GM18519 (cell line): ENCODE data around the gene IMPDH2.

Experiments
- ATAC-seq: cut with Tn5 transposase; IDR thresholded peaks from one replicate; pipeline ENCODE4 v1.9.1; 2021; ENCODE audit warnings: mild to moderate bottlenecking, moderate library complexity; ENCODE audit not compliant: unreplicated experiment, low FRiP score

Gene IMPDH2

DNA sequence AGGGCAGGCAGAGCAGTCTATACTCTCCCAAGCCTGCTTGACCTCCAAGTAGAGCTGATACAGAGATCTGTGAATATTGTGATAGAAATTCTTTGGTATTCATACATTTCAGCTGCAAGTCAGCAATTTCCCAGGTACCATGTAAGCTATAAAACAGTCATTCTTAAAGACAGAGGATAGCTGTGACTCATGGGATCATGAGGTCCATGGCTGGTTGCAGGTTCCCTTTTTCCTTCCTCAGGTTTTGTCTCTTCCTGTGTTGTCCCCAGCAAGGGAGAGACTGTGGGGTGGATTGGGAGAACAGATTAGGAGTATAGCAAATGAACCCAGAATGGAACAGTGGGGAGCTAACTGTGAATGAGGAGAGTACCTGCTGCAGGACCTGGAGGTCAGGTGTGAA is 44.5 kb downstream of the IMPDH2 start:
- ATAC-seq: no peak

DNA sequence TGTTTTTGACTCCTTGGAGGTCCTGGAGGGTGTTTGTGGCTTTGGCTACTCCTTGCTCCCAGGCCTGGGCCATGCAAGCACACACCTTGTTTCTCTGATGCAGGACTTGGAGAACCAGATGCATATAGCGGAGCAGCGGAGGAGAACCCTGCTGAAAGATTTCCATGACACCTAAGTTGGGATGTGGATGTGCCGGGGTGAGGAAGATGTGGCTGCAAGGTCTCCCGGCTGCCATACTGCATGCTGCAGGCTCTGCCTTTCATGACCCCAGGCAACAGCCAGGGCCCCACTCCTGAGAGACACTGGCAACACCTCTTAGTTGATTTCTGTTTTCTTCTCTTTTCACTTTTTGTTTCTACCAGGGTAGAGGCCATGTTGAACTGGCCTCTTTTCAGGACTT is 46.1 kb downstream of the IMPDH2 start:
- ATAC-seq: no peak

DNA sequence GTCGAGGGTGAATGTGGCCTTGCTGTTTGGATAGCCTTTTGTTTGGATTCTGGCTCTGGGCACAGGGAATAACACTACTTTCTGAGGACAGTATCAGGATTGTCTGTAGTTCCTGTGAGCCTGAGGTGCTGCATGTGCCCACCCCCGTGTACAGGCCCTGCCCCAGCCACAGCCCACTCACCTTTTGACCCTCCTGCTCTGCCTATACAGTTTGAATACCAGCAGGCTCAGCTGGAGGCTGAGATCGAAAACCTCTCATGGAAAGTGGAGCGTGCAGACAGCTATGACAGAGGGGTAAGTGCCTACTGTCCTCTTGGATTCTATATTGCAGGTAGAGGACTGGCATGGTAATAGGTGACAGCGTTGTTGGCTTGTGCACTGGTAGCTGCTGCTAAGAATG is 46.5 kb downstream of the IMPDH2 start:
- ATAC-seq: no peak

DNA sequence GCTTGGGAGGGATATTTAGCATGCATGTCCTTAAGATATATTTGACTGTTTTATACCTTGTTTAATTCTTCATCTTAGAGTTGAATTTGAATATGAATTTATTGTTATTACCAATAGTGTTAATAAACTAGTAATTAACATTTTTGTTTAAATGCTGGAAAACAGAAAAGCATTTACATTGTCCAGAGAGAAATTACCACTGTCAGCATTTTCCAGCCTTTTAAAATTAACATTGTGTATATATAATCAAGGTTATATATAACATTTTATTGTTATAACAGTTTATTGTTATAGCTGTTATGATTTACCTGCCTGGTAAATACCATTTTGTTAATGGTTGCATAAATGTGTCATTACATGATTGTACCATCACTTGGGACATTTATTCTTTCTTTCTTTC is 47.2 kb downstream of the IMPDH2 start:
- ATAC-seq: no peak

DNA sequence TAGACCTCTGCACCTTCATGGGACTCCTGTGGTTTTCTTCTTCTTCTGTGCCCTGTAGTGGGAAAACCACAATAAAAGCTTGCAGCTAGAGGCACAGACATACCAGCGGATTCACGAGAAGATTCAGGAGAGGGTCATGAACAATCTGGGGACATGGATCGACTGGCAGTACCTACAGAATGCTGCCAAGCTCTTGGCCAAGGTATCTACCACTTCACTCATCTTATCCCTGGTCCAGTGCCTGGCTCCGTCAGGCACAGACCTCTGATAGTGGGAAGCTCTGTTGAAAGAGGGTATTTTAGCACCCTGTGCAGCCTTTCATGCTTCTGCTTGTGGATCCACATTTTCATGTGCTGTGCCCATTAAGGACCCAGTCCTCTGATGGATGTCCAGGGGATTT is 48.9 kb downstream of the IMPDH2 start:
- no peak for ATAC-seq

DNA sequence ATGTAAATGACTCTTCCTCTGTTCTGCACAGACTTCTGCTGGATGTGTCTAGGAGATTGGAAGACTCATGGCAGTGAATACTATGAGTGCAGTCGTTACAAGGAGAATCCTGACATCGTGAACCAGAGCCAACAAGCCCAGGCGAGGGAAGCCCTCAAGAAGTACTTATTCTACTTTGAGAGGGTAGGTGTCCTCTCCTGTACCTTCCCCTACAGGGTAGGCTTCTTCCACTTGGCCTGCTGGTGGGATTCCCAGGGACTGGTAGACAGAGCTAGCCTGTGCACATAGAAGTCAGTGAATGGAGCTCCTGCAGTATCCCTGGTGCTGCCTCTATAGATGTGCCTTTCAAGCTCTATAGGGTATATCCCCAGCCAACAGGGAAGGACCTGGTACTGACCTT is 49.7 kb downstream of the IMPDH2 start:
- ATAC-seq: no peak
